Testis (tissue), 3 donors: ENCODE results near the gene SEMA4D. TPM values are rescaled to one million over a fixed set of nuclear protein-coding genes. Genes with fewer than 3 reads are reported as not detected.

Experiments used
- DNase-seq: peaks from one replicate; pipeline ENCODE4 v3.0.0-alpha.2; 2019
- H3K27ac ChIP-seq, 2 donors: fragments of 200-600 bp; sonication (generic); one replicate each; pipeline ENCODE4 v1.5.1; 2019
- H3K27me3 ChIP-seq: fragments of 200-600 bp; sonication (generic); one replicate; pipeline ENCODE4 v1.5.1; 2019
- H3K36me3 ChIP-seq: fragments of 200-600 bp; sonication (generic); one replicate; pipeline ENCODE4 v1.5.1; 2017; ENCODE audit warnings: low read depth; ENCODE audit errors: missing control alignments
- H3K4me1 ChIP-seq: fragments of 200-600 bp; sonication (generic); one replicate; pipeline ENCODE4 v1.5.1; 2019
- H3K4me3 ChIP-seq, 2 donors: fragments of 200-600 bp; sonication (generic); one replicate each; pipeline ENCODE4 v1.5.1; 2017 to 2019
- H3K9me3 ChIP-seq: fragments of 200-600 bp; sonication (generic); one replicate; pipeline ENCODE4 v1.5.1; 2017
- CTCF ChIP-seq, 3 experiments: fragments of 450-650 bp in 2 of 3; fragments of 200-600 bp in 1 of 3; sonication (generic) in 1 of 3; IDR thresholded peaks; one replicate each; pipeline ENCODE4 v1.5.1; 2016 to 2019; ENCODE audit warnings: antibody characterized with exemption in 3 of 3, mild to moderate bottlenecking in 2 of 3, moderate library complexity in 1 of 3
- POLR2A ChIP-seq: fragments of 450-650 bp; IDR thresholded peaks from one replicate; pipeline ENCODE4 v1.6.1; 2017; ENCODE audit warnings: antibody characterized with exemption, mild to moderate bottlenecking, moderate library complexity
- whole genome bisulfite sequencing, 2 donors: methylation state at CpG; one replicate each; pipeline ENCODE4 v1.1.5; 2018; 5-methylcytosine and 5-hydroxymethylcytosine counted together
- intact Hi-C: fragments of 100-400 bp; cut with DNase I; formaldehyde crosslinking; loops from one replicate; pipeline ENCODE4 v1.15.1; 2023; ENCODE audit warnings: low total_unique reads
- polyA plus RNA-seq: library from polyadenylated mRNA; stranded (reverse); fragments of 350-450 nt; fragmentation: Illumina TruSeq; extraction: RNeasy Lipid Tissue Mini Kit (QIAGEN cat#74804); gene quantifications from one replicate; pipeline ENCODE4 v1.2.3, GENCODE V29; 2014; ENCODE audit warnings: low read depth, low replicate concordance; ENCODE audit not compliant: insufficient read depth
- total RNA-seq, 2 donors: library from RNA; depleted of rRNA; stranded (reverse); fragments of >200 nt; gene quantifications; one replicate each; pipeline ENCODE4 v1.2.3, GENCODE V29; 2016

The SEMA4D gene
- total and polyA plus RNA-seq, 3 donors from 2014 or later = 26.2 to 53.1 (median 38.7) TPM

DNA sequence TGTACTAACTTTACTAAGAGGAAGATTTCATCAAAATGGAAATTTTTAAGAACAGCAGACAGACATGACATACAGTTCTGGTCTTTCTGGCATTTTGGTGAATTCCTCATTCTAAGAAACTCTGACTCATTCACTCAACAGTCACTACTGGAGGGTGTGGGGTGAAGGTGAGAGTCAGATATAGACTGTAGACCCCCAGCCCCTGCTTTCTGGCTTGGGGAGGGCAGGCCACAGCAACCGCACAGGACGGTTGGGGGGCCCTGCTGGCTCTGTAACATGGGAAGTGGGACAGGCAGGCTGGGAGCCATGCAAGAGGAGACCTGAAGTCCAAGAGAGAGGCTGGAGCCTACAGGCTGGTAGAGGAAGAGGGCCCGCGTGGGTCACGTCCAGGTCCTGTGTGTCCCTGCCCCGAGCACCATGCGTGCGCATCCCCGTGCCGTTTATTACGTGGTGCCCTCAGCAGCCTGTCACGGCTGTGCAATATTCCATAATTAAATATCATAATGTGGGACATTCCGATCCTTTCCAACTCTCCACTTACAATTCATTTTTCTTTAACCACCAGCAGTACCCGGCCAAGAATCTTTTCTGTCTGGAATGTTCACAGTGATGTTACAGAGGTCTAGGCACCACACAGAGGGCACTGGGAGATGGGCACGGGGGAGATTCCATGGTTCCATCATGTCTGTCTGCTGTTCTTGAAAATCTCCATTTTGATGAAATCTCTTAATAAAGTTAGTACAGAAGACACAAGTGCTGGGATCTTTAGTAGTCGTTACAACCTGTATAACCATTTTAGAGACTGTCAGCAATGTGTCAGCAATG is 75.5 kb downstream of the SEMA4D start:
- Histone ChIP-seq H3K27me3 (no peaks in the 10 kb centered on the region), H3K9me3 (no peaks in the 10 kb centered on the region), H3K27ac (no peak overlapping the region), H3K4me1 (peaks cover 6% of the 10 kb centered on the region), H3K4me3 (no peak overlapping the region), H3K36me3 (no peaks in the 10 kb centered on the region)
- TF ChIP-seq CTCF (IDR thresholded peaks at IDR 0.05) (no peak), POLR2A (no peak)
- intact Hi-C loops = no loop called here
- no peak for DNase-seq
- WGBS, 2 donors = 88 to 91% methylated on average over 12 to 16 of the region's 16 CpGs

DNA sequence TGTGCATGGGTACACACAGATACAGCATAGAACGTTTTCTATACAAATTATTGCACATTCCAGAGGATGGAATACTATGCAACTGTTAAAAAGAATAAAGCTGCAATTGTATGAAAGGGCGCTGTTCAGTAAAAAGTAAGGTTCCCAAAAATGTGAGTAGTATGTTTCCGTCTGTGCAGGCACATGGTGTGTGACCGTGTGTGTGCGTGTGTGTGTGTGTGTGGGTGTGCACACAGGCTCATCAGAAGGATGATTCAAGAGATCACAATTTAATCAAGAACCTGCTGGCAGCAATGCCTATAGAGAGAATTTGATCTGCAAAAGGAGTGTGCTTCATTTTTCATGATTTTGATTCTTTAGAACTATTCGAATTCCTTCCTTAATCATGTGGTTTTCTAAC is 76.3 kb downstream of the SEMA4D start:
- H3K9me3 ChIP-seq = no peaks in the 10 kb centered on the region
- WGBS, 2 donors = 86 to 93% methylated on average over 6 of the region's 6 CpGs
- no peak overlapping the region for H3K4me3 ChIP-seq
- no peak overlapping the region for H3K27ac ChIP-seq
- H3K4me1 ChIP-seq = peaks cover 6% of the 10 kb centered on the region
- DNase-seq = no peak
- intact Hi-C loops = no loop called here
- H3K36me3 ChIP-seq = no peaks in the 10 kb centered on the region
- TF ChIP-seq CTCF (IDR thresholded peaks at IDR 0.05) = no peak
- no peak for TF ChIP-seq POLR2A
- H3K27me3 ChIP-seq = no peaks in the 10 kb centered on the region

GRCh38 chr9:89420397-89421178 is 77.3 kb downstream of the SEMA4D start:
- TF ChIP-seq CTCF (IDR thresholded peaks at IDR 0.05) (no peak), POLR2A (no peak)
- Histone ChIP-seq H3K27me3 (no peaks in the 10 kb centered on the region), H3K36me3 (no peaks in the 10 kb centered on the region), H3K9me3 (no peaks in the 10 kb centered on the region), H3K4me3 (no peak overlapping the region), H3K4me1 (no peaks in the 10 kb centered on the region), H3K27ac (no peak overlapping the region)
- intact Hi-C loops = no loop called here
- 87 to 91% methylated on average over 9 of the region's 9 CpGs for WGBS, 2 donors
- no peak for DNase-seq

- WGBS, 2 donors = 78 to 85% methylated on average over 6 of the region's 6 CpGs
- Histone ChIP-seq H3K36me3 (no peaks in the 10 kb centered on the region), H3K27me3 (no peaks in the 10 kb centered on the region), H3K4me1 (no peaks in the 10 kb centered on the region), H3K4me3 (no peak overlapping the region), H3K27ac (no peak overlapping the region), H3K9me3 (no peaks in the 10 kb centered on the region)
- DNase-seq = no peak
- no peak for TF ChIP-seq CTCF (IDR thresholded peaks at IDR 0.05)
- no peak for TF ChIP-seq POLR2A
- intact Hi-C loops = no loop called here
These were observed 77.9 kb downstream of the SEMA4D start for GRCh38 chr9:89419978-89420394.
